AG04449 (cell line): ENCODE results near the gene ARID1B.

ENCODE experiments used
- CTCF ChIA-PET: fragments of 350-600 bp; formaldehyde crosslinking; extraction: SDS; loops from one replicate; lab custom pipeline; 2021; ENCODE audit warnings: antibody characterized with exemption; lab: Yijun Ruan, JAX
- POLR2A ChIA-PET: fragments of 400-600, 350-600 bp; formaldehyde crosslinking; extraction: SDS; loops from one replicate; lab custom pipeline; 2020; ENCODE audit warnings: antibody characterized with exemption, inconsistent platforms; lab: Yijun Ruan, JAX
- DNase-seq: peaks from one replicate; pipeline ENCODE4 v3.0.0-alpha.2; 2010; ENCODE audit warnings: low read depth, low spot score
- H3K4me3 ChIP-seq: 2 replicates; pipeline ENCODE4 v1.5.1; 2011; ENCODE audit warnings: low read depth, mild to moderate bottlenecking, control low read depth, low read length
- TF ChIP-seq, protein P1 (sequence below): IDR thresholded peaks from one replicate; pipeline ENCODE4 v1.5.1; 2011; ENCODE audit warnings: mild to moderate bottlenecking, moderate library complexity, low read length, control low read depth, inconsistent platforms; ENCODE audit not compliant: insufficient read depth; ENCODE audit errors: missing control alignments

Gene ARID1B

GRCh38 chr6:156993713-156994112 is 216.5 kb downstream of the ARID1B start:
- H3K4me3 ChIP-seq, result no peak overlapping the region
- TF ChIP-seq, protein P1, sequence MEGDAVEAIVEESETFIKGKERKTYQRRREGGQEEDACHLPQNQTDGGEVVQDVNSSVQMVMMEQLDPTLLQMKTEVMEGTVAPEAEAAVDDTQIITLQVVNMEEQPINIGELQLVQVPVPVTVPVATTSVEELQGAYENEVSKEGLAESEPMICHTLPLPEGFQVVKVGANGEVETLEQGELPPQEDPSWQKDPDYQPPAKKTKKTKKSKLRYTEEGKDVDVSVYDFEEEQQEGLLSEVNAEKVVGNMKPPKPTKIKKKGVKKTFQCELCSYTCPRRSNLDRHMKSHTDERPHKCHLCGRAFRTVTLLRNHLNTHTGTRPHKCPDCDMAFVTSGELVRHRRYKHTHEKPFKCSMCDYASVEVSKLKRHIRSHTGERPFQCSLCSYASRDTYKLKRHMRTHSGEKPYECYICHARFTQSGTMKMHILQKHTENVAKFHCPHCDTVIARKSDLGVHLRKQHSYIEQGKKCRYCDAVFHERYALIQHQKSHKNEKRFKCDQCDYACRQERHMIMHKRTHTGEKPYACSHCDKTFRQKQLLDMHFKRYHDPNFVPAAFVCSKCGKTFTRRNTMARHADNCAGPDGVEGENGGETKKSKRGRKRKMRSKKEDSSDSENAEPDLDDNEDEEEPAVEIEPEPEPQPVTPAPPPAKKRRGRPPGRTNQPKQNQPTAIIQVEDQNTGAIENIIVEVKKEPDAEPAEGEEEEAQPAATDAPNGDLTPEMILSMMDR, result no peak
- ChIA-PET POLR2A (no interaction called here), CTCF (interaction anchor here (1.0 kb wide), 1 partner anchor 430 kb away, joined by 3 read pairs; no protein-coding TSS in a partner anchor)
- DNase-seq, result no peak

DNA sequence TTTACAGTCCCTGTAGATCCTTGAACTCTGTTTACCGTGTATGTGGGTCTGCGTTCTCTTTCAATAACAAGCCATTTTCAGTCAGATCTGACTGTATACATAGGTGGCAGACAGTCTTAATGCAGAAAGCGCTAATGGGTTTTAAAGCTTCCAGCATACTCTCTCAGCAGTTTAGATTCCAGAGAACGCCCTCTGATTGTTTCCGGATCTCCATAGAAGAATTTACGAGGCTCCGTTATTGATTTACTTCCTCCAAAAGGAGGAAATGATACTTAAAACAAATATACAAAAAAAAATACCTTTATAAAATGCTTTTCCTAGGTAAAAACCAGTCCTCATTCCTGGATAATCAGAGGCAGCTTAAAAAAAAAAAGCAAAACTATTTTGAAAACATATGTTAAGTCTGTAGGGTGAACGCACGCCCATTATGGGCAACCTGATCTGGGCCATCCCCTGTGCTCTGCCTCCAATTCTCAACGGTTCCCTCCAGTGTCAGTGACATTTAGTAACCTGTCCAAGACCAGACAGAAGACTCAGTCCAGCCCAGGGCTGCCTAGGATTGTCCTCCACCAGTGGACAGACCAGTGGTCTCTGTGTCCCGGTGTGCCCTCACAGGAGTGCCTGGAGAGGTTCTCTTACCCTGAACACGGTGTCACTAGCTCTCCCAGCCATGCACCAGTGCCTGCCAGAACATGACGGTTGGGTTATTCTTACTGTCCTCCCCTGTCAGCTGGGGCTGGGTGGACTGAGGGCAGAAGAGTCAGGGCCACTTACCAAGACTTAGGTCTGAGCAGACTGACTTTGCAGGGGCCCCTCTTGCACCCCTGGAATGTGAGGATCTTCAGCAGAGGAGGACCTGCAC is 217.3 kb downstream of the ARID1B start:
- POLR2A ChIA-PET, result no interaction called here
- no peak overlapping the region for H3K4me3 ChIP-seq
- TF ChIP-seq, protein P1, result no peak
- CTCF ChIA-PET, result interaction anchor here (1.0 kb wide), 1 partner anchor 431 kb away, joined by 3 read pairs; no protein-coding TSS in a partner anchor
- no peak for DNase-seq

- POLR2A ChIA-PET, result no interaction called here
- no peak for DNase-seq
- TF ChIP-seq, protein P1, result no peak
- no peak overlapping the region for H3K4me3 ChIP-seq
- CTCF ChIA-PET, result no interaction called here
Measured at GRCh38 chr6:156995502-156995901, 218.3 kb downstream of the ARID1B start.

DNA sequence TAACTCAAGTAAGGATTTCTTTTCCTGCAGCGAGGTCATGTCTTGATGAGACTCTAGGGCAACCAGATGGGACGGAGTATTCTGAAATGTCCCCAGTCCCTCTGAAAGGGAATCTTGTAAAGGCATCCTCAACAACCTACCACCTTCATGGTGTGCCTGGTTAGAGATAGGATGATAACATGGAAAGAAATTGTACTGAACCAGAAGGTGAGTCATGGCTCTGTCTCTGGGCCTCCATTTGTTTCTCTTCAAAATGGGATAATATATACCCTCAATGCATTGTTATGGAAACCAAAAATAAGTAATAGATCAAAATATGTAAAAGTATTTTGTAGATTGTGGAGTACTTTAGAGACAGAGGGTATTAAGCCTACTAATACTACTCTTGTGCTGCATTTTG is 219.1 kb downstream of the ARID1B start:
- ChIA-PET POLR2A (no interaction called here), CTCF (no interaction called here)
- DNase-seq, result no peak
- H3K4me3 ChIP-seq, result no peak overlapping the region
- TF ChIP-seq, protein P1, result no peak

- no peak for DNase-seq
- POLR2A ChIA-PET, result no interaction called here
- TF ChIP-seq, protein P1, result no peak
- CTCF ChIA-PET, result interaction anchor here (1.2 to 1.3 kb wide), 2 partner anchors 22 to 47 kb away, joined by 3 to 6 read pairs; no protein-coding TSS in a partner anchor
- H3K4me3 ChIP-seq, result no peak overlapping the region
Measured at GRCh38 chr6:156998794-156999330, 221.7 kb downstream of the ARID1B start.

GRCh38 chr6:156999762-157000161 is 222.6 kb downstream of the ARID1B start:
- POLR2A ChIA-PET, result no interaction called here
- H3K4me3 ChIP-seq, result no peak overlapping the region
- TF ChIP-seq, protein P1, result no peak
- CTCF ChIA-PET, result interaction anchor here (1.2 to 1.3 kb wide), 2 partner anchors 21 to 46 kb away, joined by 3 to 6 read pairs; no protein-coding TSS in a partner anchor
- no peak for DNase-seq
